Testis (tissue), 2 donors: ENCODE results near the gene TAGLN2.

Source experiments
- POLR2A ChIP-seq: fragments of 450-650 bp; IDR thresholded peaks from one replicate; pipeline ENCODE4 v1.6.1; 2017; ENCODE audit warnings: antibody characterized with exemption, mild to moderate bottlenecking, moderate library complexity
- TF ChIP-seq, protein P1 (sequence below), 3 experiments: fragments of 450-650 bp in 2 of 3; fragments of 200-600 bp in 1 of 3; sonication (generic) in 1 of 3; IDR thresholded peaks; one replicate each; pipeline ENCODE4 v1.5.1; 2016 to 2019; ENCODE audit warnings: antibody characterized with exemption in 3 of 3, mild to moderate bottlenecking in 2 of 3, moderate library complexity in 1 of 3

DNA sequence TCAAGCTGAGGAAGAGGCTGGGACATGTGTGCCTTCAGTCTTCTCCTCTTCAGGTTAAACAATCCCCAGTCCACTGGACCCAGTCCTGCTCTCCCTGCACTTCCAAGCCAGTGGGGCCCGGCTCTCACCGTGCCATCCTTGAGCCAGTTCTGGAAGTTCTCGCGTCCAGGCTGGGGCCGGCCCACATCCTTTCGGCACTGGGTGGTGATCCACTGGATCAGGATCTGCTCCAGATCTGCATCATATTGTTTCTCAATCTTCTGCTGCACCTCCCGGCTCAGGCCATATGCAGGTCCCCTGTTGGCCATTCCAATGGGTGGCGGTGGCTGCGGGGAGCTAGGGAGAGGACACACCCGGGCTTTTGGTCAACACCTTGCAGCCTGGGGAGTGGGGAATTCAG, 5.1 kb downstream of the TAGLN2 start:
- TF ChIP-seq, protein P1, sequence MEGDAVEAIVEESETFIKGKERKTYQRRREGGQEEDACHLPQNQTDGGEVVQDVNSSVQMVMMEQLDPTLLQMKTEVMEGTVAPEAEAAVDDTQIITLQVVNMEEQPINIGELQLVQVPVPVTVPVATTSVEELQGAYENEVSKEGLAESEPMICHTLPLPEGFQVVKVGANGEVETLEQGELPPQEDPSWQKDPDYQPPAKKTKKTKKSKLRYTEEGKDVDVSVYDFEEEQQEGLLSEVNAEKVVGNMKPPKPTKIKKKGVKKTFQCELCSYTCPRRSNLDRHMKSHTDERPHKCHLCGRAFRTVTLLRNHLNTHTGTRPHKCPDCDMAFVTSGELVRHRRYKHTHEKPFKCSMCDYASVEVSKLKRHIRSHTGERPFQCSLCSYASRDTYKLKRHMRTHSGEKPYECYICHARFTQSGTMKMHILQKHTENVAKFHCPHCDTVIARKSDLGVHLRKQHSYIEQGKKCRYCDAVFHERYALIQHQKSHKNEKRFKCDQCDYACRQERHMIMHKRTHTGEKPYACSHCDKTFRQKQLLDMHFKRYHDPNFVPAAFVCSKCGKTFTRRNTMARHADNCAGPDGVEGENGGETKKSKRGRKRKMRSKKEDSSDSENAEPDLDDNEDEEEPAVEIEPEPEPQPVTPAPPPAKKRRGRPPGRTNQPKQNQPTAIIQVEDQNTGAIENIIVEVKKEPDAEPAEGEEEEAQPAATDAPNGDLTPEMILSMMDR (IDR thresholded peaks at IDR 0.05) = no peak
- no peak for TF ChIP-seq POLR2A
